Nephron (organoid): Measurements from ENCODE around the gene TENM4.
"Not testable (repeated sequence)": the region's sequence is repeated elsewhere in the genome, so short reads cannot be mapped to it uniquely, and the experiment has no call there.

Experiments used
- H3K27ac Mint-ChIP-seq, 3 experiments: 2 replicates each; pipeline ENCODE4 v1.8.0; 2020; ENCODE audit warnings: mixed read lengths in 3 of 3, mild to moderate bottlenecking in 2 of 3, moderate library complexity in 1 of 3
- H3K27me3 Mint-ChIP-seq: 2 replicates; pipeline ENCODE4 v1.8.0; 2021; ENCODE audit warnings: low read depth, mild to moderate bottlenecking, moderate library complexity, mixed read lengths
- H3K36me3 Mint-ChIP-seq: 2 replicates; pipeline ENCODE4 v1.8.0; 2020; ENCODE audit warnings: low read depth, mixed read lengths
- H3K4me1 Mint-ChIP-seq: 2 replicates; pipeline ENCODE4 v1.8.0; 2020; ENCODE audit warnings: mixed read lengths
- H3K4me3 Mint-ChIP-seq, 3 experiments: 2 replicates each; pipeline ENCODE4 v1.8.0; 2020; ENCODE audit warnings: mild to moderate bottlenecking in 3 of 3, mixed read lengths in 3 of 3, moderate library complexity in 2 of 3
- H3K9me3 Mint-ChIP-seq: 2 replicates; pipeline ENCODE4 v1.8.0; 2020; ENCODE audit warnings: mixed read lengths
- TF ChIP-seq, protein P1 (sequence below), 3 experiments: fragments of 200-600 bp; sonication (generic); IDR thresholded peaks; one replicate each; pipeline ENCODE4 v1.5.0; 2021; ENCODE audit warnings: antibody characterized with exemption in 3 of 3; ENCODE audit not compliant: unreplicated experiment in 3 of 3

TENM4 gene

GRCh38 chr11:78893996-78894395, 546.8 kb downstream of the TENM4 start:
- Mint-ChIP-seq H3K27me3 (no peaks in the 10 kb centered on the region), H3K36me3 (peaks cover 29% of the 10 kb centered on the region), H3K4me1 (no peaks in the 10 kb centered on the region), H3K4me3 (no peak overlapping the region), H3K9me3 (no peaks in the 10 kb centered on the region), H3K27ac (no peak overlapping the region)
- TF ChIP-seq, protein P1, sequence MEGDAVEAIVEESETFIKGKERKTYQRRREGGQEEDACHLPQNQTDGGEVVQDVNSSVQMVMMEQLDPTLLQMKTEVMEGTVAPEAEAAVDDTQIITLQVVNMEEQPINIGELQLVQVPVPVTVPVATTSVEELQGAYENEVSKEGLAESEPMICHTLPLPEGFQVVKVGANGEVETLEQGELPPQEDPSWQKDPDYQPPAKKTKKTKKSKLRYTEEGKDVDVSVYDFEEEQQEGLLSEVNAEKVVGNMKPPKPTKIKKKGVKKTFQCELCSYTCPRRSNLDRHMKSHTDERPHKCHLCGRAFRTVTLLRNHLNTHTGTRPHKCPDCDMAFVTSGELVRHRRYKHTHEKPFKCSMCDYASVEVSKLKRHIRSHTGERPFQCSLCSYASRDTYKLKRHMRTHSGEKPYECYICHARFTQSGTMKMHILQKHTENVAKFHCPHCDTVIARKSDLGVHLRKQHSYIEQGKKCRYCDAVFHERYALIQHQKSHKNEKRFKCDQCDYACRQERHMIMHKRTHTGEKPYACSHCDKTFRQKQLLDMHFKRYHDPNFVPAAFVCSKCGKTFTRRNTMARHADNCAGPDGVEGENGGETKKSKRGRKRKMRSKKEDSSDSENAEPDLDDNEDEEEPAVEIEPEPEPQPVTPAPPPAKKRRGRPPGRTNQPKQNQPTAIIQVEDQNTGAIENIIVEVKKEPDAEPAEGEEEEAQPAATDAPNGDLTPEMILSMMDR (IDR thresholded peaks at IDR 0.05; ENCODE audit: unreplicated experiment in 3 of 3) = no peak

GRCh38 chr11:78889698-78890097, 551.1 kb downstream of the TENM4 start:
- no peak overlapping the region for H3K27ac Mint-ChIP-seq
- no peaks in the 10 kb centered on the region for H3K27me3 Mint-ChIP-seq
- TF ChIP-seq, protein P1 (IDR thresholded peaks at IDR 0.05; ENCODE audit: unreplicated experiment in 3 of 3) = no peak
- H3K4me3 Mint-ChIP-seq = no peak overlapping the region
- H3K4me1 Mint-ChIP-seq = peaks cover 8% of the 10 kb centered on the region
- peaks cover 53% of the 10 kb centered on the region for H3K36me3 Mint-ChIP-seq
- H3K9me3 Mint-ChIP-seq = no peaks in the 10 kb centered on the region

- Mint-ChIP-seq H3K36me3 (peaks cover 77% of the 10 kb centered on the region), H3K27me3 (no peaks in the 10 kb centered on the region), H3K4me1 (peaks cover 8% of the 10 kb centered on the region), H3K4me3 (no peak overlapping the region), H3K9me3 (peaks cover 1% of the 10 kb centered on the region), H3K27ac (no peak overlapping the region)
- TF ChIP-seq, protein P1 (IDR thresholded peaks at IDR 0.05; ENCODE audit: unreplicated experiment in 3 of 3) = no peak
These were observed 554.2 kb downstream of the TENM4 start for GRCh38 chr11:78886616-78887015.

DNA sequence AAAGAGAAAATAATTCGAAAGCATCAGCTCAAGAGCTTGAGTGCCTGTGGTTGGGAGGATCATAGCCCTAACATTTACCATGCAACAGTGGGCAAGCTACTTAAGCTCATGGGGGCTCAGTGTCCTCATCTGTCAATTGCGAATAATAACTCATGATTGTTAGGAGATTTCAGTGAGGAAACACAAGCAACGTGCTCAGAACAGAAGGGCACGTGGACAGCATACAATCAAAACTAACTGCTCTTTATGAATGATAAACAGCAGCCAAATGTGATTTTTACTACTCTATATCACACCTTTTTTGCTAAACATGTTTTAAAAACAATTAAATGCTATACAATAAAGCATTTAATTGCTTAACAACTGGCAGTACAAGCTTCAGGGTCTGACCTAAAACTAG, 556.1 kb downstream of the TENM4 start:
- peaks cover 12% of the 10 kb centered on the region for H3K9me3 Mint-ChIP-seq
- H3K36me3 Mint-ChIP-seq = peaks cover 84% of the 10 kb centered on the region
- H3K27me3 Mint-ChIP-seq = no peaks in the 10 kb centered on the region
- peaks cover 8% of the 10 kb centered on the region for H3K4me1 Mint-ChIP-seq
- no peak overlapping the region for H3K4me3 Mint-ChIP-seq
- no peak overlapping the region for H3K27ac Mint-ChIP-seq
- TF ChIP-seq, protein P1 (IDR thresholded peaks at IDR 0.05; ENCODE audit: unreplicated experiment in 3 of 3) = no peak

- Mint-ChIP-seq H3K27ac (no peak overlapping the region), H3K4me1 (peaks cover 8% of the 10 kb centered on the region), H3K27me3 (no peaks in the 10 kb centered on the region), H3K36me3 (peaks cover 80% of the 10 kb centered on the region), H3K4me3 (no peak overlapping the region), H3K9me3 (peaks cover 17% of the 10 kb centered on the region)
- TF ChIP-seq, protein P1 (IDR thresholded peaks at IDR 0.05; ENCODE audit: unreplicated experiment in 3 of 3) = no peak
These were observed 557.3 kb downstream of the TENM4 start for GRCh38 chr11:78883506-78883905.

DNA sequence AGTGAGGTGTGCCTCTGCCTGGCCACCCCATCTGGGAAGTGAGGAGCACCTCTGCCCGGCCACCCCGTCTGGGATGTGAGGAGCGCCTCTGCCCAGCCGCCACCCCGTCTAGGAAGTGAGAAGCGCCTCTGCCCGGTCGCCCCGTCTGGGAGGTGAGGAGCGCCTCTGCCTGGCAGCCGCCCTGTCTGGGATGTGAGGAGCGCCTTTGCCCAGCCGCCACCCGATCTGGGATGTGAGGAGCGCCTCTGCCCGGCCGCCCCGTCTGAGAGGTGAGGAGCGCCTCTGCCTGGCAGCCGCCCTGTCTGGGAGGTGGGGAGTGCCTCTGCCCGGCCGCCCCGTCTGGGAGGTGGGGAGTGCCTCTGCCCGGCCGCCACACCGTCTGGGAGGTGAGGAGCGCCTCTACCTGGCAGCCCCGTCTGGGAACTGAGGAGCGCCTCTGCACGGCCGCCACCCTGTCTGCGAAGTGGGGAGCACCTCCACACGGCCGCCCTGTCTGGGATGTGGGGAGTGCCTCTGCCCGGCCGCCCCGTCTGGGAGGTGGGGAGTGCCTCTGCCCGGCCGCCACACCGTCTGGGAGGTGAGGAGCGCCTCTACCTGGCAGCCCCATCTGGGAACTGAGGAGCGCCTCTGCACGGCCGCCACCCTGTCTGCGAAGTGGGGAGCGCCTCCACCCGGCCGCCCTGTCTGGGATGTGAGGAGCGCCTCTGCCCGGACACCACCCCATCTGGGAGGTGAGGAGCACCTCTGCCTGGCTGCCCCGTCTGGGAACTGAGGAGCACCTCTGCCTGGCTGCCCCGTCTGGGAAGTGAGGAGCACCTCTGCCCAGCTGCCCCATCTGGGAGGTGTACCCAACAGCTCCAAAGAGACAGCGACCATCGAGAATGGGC, 561.5 kb downstream of the TENM4 start:
- not testable (repeated sequence) for H3K4me3 Mint-ChIP-seq, H3K27me3 Mint-ChIP-seq, H3K27ac Mint-ChIP-seq, H3K4me1 Mint-ChIP-seq
- H3K36me3 Mint-ChIP-seq = peaks cover 91% of the 10 kb centered on the region
- H3K9me3 Mint-ChIP-seq = peaks cover 26% of the 10 kb centered on the region
